ENCODE data around the gene OXGR1.
"Not testable (repeated sequence)": the region's sequence is repeated elsewhere in the genome, so short reads cannot be mapped to it uniquely, and the experiment has no call there.

OXGR1 gene

GRCh38 chr13:96994017-96994857 is at the start of gene OXGR1:
Gene OXGR1, minus strand, starts transcription at chr13:96994476. Its CDS starts 6,717 bp downstream, at chr13:96987759.
- DNase-seq = no peak

- DNase-seq = no peak
These were observed 49.0 kb upstream of the OXGR1 start for GRCh38 chr13:97043302-97043701.

GRCh38 chr13:97030705-97031452 is 36.6 kb upstream of the OXGR1 start:
- DNase-seq = peak; percentile 68

- DNase-seq = peak; percentile 66
These were observed 34.4 kb upstream of the OXGR1 start for GRCh38 chr13:97028441-97029299.

GRCh38 chr13:97027162-97027554 is 32.9 kb upstream of the OXGR1 start:
- no peak for DNase-seq

GRCh38 chr13:97026531-97027161 is 32.4 kb upstream of the OXGR1 start:
- DNase-seq = no peak

- DNase-seq = not testable (repeated sequence)
These were observed 29.5 kb upstream of the OXGR1 start for GRCh38 chr13:97023812-97024211.

- peak; percentile 13 for DNase-seq
These were observed 28.8 kb upstream of the OXGR1 start for GRCh38 chr13:97023117-97023516.

GRCh38 chr13:97021241-97021640 is 27.0 kb upstream of the OXGR1 start:
- no peak for DNase-seq

- DNase-seq = no peak
These were observed 26.5 kb upstream of the OXGR1 start for GRCh38 chr13:97020689-97021240.

- no peak for DNase-seq
These were observed 25.9 kb upstream of the OXGR1 start for GRCh38 chr13:97020194-97020593.

GRCh38 chr13:97019236-97019635 is 25.0 kb upstream of the OXGR1 start:
- no peak for DNase-seq

- DNase-seq = peak; percentile 63
These were observed 23.9 kb upstream of the OXGR1 start for GRCh38 chr13:97018029-97018819.

- no peak for DNase-seq
These were observed 23.0 kb upstream of the OXGR1 start for GRCh38 chr13:97017322-97017721.

- DNase-seq = no peak
These were observed 21.5 kb upstream of the OXGR1 start for GRCh38 chr13:97015661-97016350.

GRCh38 chr13:97012251-97013048 is 18.2 kb upstream of the OXGR1 start:
- DNase-seq = no peak

- DNase-seq = peak; percentile 41
These were observed 17.3 kb upstream of the OXGR1 start for GRCh38 chr13:97011446-97012131.

GRCh38 chr13:97008643-97009042 is 14.4 kb upstream of the OXGR1 start:
- no peak for DNase-seq

GRCh38 chr13:97005625-97006262 is 11.5 kb upstream of the OXGR1 start:
- DNase-seq = no peak

All from NCI-H69 (cell line).